Lung (tissue), 12 donors: Measurements from ENCODE around the gene KCNH6. TPM values are rescaled to one million over a fixed set of nuclear protein-coding genes. Genes with fewer than 3 reads are reported as not detected.
A peak's percentile ranks its signal among the peaks of the same experiment; 100 is the strongest.

ENCODE experiments used
- ATAC-seq: fragments of 200-7000 bp; cut with Tn5 transposase; one replicate; pipeline ENCODE4 v1.9.1; 2020; ENCODE audit warnings: moderate number of reproducible peaks; ENCODE audit not compliant: insufficient read depth, low FRiP score
- DNase-seq, 3 donors: peaks; one replicate each; pipeline ENCODE4 v3.0.0-alpha.2; 2013 to 2017
- H3K27ac ChIP-seq, 2 donors: one replicate each; pipeline ENCODE4 v1.5.1; 2013; ENCODE audit warnings: mild to moderate bottlenecking in 2 of 2, moderate library complexity in 2 of 2, control low read depth in 1 of 2, inconsistent platforms in 1 of 2, low read depth in 1 of 2, low read length in 1 of 2
- H3K27me3 ChIP-seq, 3 donors: one replicate each; pipeline ENCODE4 v1.5.1; 2013; ENCODE audit warnings: low read length in 2 of 3; ENCODE audit not compliant: control insufficient read depth in 3 of 3, insufficient read depth in 3 of 3
- H3K36me3 ChIP-seq, 4 donors: one replicate each; pipeline ENCODE4 v1.5.1; 2013; ENCODE audit warnings: low read length in 4 of 4, mild to moderate bottlenecking in 1 of 4, moderate library complexity in 1 of 4; ENCODE audit not compliant: control insufficient read depth in 4 of 4, insufficient read depth in 4 of 4
- H3K4me1 ChIP-seq, 5 donors: one replicate each; pipeline ENCODE4 v1.5.1; 2013; ENCODE audit warnings: low read length in 5 of 5, mild to moderate bottlenecking in 2 of 5, moderate library complexity in 1 of 5; ENCODE audit not compliant: control insufficient read depth in 5 of 5, insufficient read depth in 5 of 5
- H3K4me3 ChIP-seq: one replicate; pipeline ENCODE4 v1.5.1; 2013; ENCODE audit warnings: mild to moderate bottlenecking, control low read depth, moderate library complexity
- H3K9ac ChIP-seq, 2 donors: one replicate each; pipeline ENCODE4 v1.5.1; 2013; ENCODE audit warnings: low read length in 2 of 2, control low read depth in 1 of 2; ENCODE audit not compliant: insufficient read depth in 1 of 2
- H3K9me3 ChIP-seq, 4 donors: one replicate each; pipeline ENCODE4 v1.5.1; 2013; ENCODE audit warnings: low read length in 3 of 4, mild to moderate bottlenecking in 1 of 4, moderate library complexity in 1 of 4; ENCODE audit not compliant: control insufficient read depth in 4 of 4, insufficient read depth in 3 of 4
- CTCF ChIP-seq: IDR thresholded peaks from 2 replicates; pipeline ENCODE4 v1.5.1; 2012; ENCODE audit warnings: mild to moderate bottlenecking; ENCODE audit errors: control extremely low read depth, extremely low read depth
- WGBS, 2 donors: extraction: QIAGEN DNeasy Blood & Tissue Kit; methylation state at CpG; one replicate each; pipeline ENCODE4 v1.1.7; 2013; 5-methylcytosine and 5-hydroxymethylcytosine counted together
- polyA plus RNA-seq, 2 donors: library from polyadenylated mRNA; stranded (reverse); fragments of 200-250 nt; gene quantifications; one replicate each; pipeline ENCODE4 v1.2.1, GENCODE V29; 2013
- total RNA-seq, 2 donors: library from RNA; depleted of rRNA in 1 of 2; stranded (reverse); fragments of >200 nt in 1 of 2; gene quantifications; one replicate each; pipeline ENCODE4 v1.2.1, GENCODE V29; 2014 to 2021
- donor health status: control.
- donor health status: control.
- donor health status: Bipolar disorder and iron deficiency.
- donor health status: healthy.
- donor health status: DM: yes; HTN: yes; CAD: no.

KCNH6 gene
- total and polyA plus RNA-seq, 4 donors: 0.05 to 1.6 (median 0.31) TPM

- WGBS, 2 donors: 84 to 91% methylated on average over 21 of the region's 21 CpGs
- DNase-seq: no peak
- TF ChIP-seq CTCF: no peak
- no peak for ATAC-seq
- Histone ChIP-seq H3K27me3 (peaks cover 0 to 24% (median 17%) of the 10 kb centered on the region in 3 donors), H3K9ac (no peak overlapping the region), H3K9me3 (no peaks in the 10 kb centered on the region), H3K36me3 (no peaks in the 10 kb centered on the region), H3K4me3 (no peak overlapping the region), H3K27ac (peak overlapping the region in 1 of 2 donors; percentile 28), H3K4me1 (peaks cover 0 to 17% (median 5%) of the 10 kb centered on the region in 5 donors)
These were observed 42.9 kb upstream of the KCNH6 start for GRCh38 chr17:63480192-63480784.

DNA sequence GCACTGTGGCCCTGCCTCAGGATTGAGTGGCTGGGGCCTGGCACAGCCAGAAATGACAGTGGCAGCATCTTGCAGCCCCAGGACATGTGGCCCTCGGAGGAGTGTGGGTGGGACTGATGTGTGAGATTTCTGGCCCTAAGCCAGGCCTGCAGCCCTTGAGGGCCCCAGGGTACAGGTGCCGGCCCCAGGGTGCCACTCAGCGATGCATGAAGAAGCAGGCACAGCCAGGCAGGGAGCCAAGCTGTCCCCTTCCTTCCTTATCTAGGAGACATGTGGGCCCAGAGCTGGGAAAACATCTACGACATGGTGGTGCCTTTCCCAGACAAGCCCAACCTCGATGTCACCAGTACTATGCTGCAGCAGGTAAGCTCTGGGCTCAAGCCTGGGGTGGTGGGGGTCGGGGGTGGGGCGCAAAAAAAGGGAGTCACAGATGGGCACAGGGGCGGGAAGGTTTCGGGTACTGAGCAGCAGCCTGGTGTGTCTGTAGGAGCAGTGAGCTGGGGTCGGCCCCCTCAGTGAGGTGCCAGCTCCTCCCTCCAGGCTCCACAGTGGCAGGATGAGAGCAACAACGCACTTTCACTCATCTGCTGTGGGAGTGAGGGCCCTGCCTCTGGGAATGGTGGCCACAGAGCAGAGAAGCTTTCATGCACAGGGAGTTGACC is 42.2 kb upstream of the KCNH6 start:
- Histone ChIP-seq H3K4me1 (peaks cover 0 to 12% (median 5%) of the 10 kb centered on the region in 5 donors), H3K4me3 (no peak overlapping the region), H3K27ac (peak overlapping the region in 1 of 2 donors; percentile 54), H3K9me3 (no peaks in the 10 kb centered on the region), H3K27me3 (peaks cover 0 to 17% (median 10%) of the 10 kb centered on the region in 3 donors), H3K36me3 (no peaks in the 10 kb centered on the region), H3K9ac (no peak overlapping the region)
- 62 to 71% methylated on average over 10 to 11 of the region's 11 CpGs for WGBS, 2 donors
- TF ChIP-seq CTCF: no peak
- DNase-seq: no peak
- ATAC-seq: no peak

DNA sequence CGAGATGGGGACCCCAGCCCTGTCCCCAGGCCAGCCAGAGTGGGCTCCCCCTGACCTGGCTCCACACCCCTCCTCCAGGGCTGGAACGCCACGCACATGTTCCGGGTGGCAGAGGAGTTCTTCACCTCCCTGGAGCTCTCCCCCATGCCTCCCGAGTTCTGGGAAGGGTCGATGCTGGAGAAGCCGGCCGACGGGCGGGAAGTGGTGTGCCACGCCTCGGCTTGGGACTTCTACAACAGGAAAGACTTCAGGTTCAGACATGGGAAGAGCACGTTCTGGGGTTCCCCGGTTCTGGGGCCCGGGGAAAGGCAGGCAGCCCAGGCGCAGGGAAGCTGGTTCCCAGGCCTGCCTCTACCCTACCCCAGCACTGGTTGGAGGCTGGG is 41.7 kb upstream of the KCNH6 start:
- no peak overlapping the region for H3K4me3 ChIP-seq
- H3K9ac ChIP-seq: no peak overlapping the region
- TF ChIP-seq CTCF: no peak
- no peaks in the 10 kb centered on the region for H3K9me3 ChIP-seq
- H3K27ac ChIP-seq: peak overlapping the region in 1 of 2 donors; percentile 54
- ATAC-seq: no peak
- peaks cover 0 to 14% (median 6%) of the 10 kb centered on the region in 3 donors for H3K27me3 ChIP-seq
- 75 to 76% methylated on average over 16 of the region's 16 CpGs for WGBS, 2 donors
- H3K4me1 ChIP-seq: peaks cover 0 to 11% (median 5%) of the 10 kb centered on the region in 5 donors
- H3K36me3 ChIP-seq: no peaks in the 10 kb centered on the region
- DNase-seq: no peak
